Adrenal gland (tissue), 12 donors: ENCODE results near the gene PLA2G2E. TPM values are rescaled to one million over a fixed set of nuclear protein-coding genes. Genes with fewer than 3 reads are reported as not detected.

Experiments
- DNase-seq, 7 donors: peaks; one replicate each; pipeline ENCODE4 v3.0.0-alpha.2; 2019 to 2020
- H3K27ac ChIP-seq, 5 donors: fragments of 200-600 bp; sonication (generic) in 4 of 5; 1 replicate in 3 of 5; 2 replicates in 2 of 5; pipeline versions ENCODE4 v1.5.1 to v1.8.0; 2016 to 2020; ENCODE audit warnings: mild to moderate bottlenecking in 1 of 5
- H3K27me3 ChIP-seq: fragments of 200-600 bp; 2 replicates; pipeline ENCODE4 v1.8.0; 2021
- H3K36me3 ChIP-seq, 2 donors: fragments of 200-600 bp; replicated peaks in 1 of 2; 1 replicate in 1 of 2; 2 replicates in 1 of 2; pipeline versions ENCODE4 v1.5.1 to v1.8.0; 2018 to 2022
- H3K4me1 ChIP-seq, 2 donors: fragments of 200-600 bp; replicated peaks in 1 of 2; 1 replicate in 1 of 2; 2 replicates in 1 of 2; pipeline versions ENCODE4 v1.5.1 to v1.8.0; 2018 to 2021
- H3K4me3 ChIP-seq, 4 donors: fragments of 200-600 bp; sonication (generic) in 3 of 4; one replicate each; pipeline ENCODE4 v1.5.1; 2016 to 2018
- H3K9me3 ChIP-seq, 3 donors: fragments of 200-600 bp; sonication (generic) in 1 of 3; replicated peaks in 1 of 3; 1 replicate in 2 of 3; 2 replicates in 1 of 3; pipeline versions ENCODE4 v1.5.1 to v1.8.0; 2016 to 2021
- POLR2A ChIP-seq, 2 donors: fragments of 450-650 bp; IDR thresholded peaks; one replicate each; pipeline ENCODE4 v1.6.1; 2017; ENCODE audit warnings: antibody characterized with exemption in 2 of 2, mild to moderate bottlenecking in 2 of 2, moderate library complexity in 1 of 2
- WGBS, 4 donors: extraction: QIAGEN DNeasy Blood & Tissue Kit in 2 of 4; methylation state at CpG; one replicate each; pipeline versions ENCODE4 v1.1.5 to v1.1.7; 2013 to 2017; 5-methylcytosine and 5-hydroxymethylcytosine counted together
- intact Hi-C, 2 donors: fragments of 100-400 bp; cut with DNase I; formaldehyde crosslinking; loops; one replicate each; pipeline versions ENCODE4 v1.14.1 to v1.15.0; 2022 to 2023
- polyA plus RNA-seq, 3 donors: library from polyadenylated mRNA; stranded (reverse); fragments of 200-250 nt in 2 of 3; fragments of 350-450 nt in 1 of 3; fragmentation: Illumina TruSeq in 1 of 3; extraction: RNeasy Lipid Tissue Mini Kit (QIAGEN cat#74804) in 1 of 3; gene quantifications; one replicate each; pipeline ENCODE4 v1.2.3, GENCODE V29; 2013 to 2014
- total RNA-seq, 9 donors: library from RNA; depleted of rRNA in 4 of 9; stranded (reverse); fragments of >200 nt in 4 of 9; fragments of 120-200 nt in 1 of 9; fragmentation: NEBNext Ultra II Directional in 1 of 9; extraction: Animal tissue kit (Norgen Biotek cat#: 25700) in 1 of 9; gene quantifications; one replicate each; pipeline versions ENCODE4 v1.1.0 to v1.2.4, GENCODE V29; 2013 to 2023
- TF ChIP-seq, protein P1 (sequence below), 6 experiments: fragments of 450-650 bp in 4 of 6; fragments of 200-600 bp in 2 of 6; sonication (generic) in 1 of 6; IDR thresholded peaks; 1 replicate in 5 of 6; 2 replicates in 1 of 6; pipeline versions ENCODE4 v1.5.1 to v1.8.0; 2016 to 2021; ENCODE audit warnings: antibody characterized with exemption in 6 of 6, mild to moderate bottlenecking in 2 of 6, moderate library complexity in 1 of 6
- donor health status: healthy with polysubstance abuse.
- donor health status: Bipolar disorder and iron deficiency.
- donor health status: DM: yes; HTN: yes; CAD: no.
- donor health status: DM: no; HTN: no; CAD: no.
- donor health status: DM: no; HTN: no; CAD: no.
- donor health status: DM: yes; HTN: yes; CAD: no.

PLA2G2E gene
- total and polyA plus RNA-seq, 12 donors = not detected

GRCh38 chr1:19941206-19941568, 17.8 kb upstream of the PLA2G2E start:
- intact Hi-C loops = no loop called here

DNA sequence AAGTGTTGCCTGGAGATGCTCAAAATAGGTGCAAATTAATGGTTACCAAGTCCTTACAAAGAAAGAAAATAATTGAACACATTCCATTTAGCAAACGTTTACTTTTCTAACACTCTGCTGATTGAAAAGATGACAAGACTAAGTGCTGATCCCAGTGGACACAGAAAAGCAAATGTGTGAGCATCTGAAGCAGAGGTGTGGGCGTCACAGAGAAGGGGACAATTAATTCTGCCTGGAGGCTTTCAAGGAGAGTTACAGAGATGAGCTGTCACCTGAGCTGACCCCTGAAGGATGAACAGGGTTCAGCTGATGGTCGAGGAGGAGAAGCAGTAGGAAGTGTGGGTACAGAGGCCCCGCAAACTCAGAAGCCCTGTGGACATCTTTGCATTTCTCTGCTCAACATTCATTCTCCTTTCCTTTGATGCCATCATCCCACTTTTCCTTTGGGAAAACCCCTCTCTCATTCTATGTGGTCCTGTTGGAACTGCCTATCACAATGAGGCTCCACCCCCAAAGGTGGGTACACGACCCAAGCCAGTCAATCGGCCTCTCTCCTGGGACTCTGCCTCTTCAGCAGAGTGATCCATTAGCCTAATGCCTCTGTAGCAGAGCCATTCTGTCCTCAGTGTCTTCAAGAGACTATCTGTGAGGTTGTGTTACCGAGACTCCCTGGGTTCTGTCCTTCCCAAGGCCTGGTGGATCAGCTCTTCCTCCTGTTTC, 17.2 kb upstream of the PLA2G2E start:
- Histone ChIP-seq H3K27me3 (no peaks in the 10 kb centered on the region), H3K9me3 (no peaks in the 10 kb centered on the region), H3K4me1 (peaks cover 0 to 2% of the 10 kb centered on the region in 2 donors), H3K4me3 (no peak overlapping the region), H3K36me3 (no peaks in the 10 kb centered on the region), H3K27ac (no peak overlapping the region)
- no peak for TF ChIP-seq POLR2A (IDR thresholded peaks at IDR 0.05)
- TF ChIP-seq, protein P1, sequence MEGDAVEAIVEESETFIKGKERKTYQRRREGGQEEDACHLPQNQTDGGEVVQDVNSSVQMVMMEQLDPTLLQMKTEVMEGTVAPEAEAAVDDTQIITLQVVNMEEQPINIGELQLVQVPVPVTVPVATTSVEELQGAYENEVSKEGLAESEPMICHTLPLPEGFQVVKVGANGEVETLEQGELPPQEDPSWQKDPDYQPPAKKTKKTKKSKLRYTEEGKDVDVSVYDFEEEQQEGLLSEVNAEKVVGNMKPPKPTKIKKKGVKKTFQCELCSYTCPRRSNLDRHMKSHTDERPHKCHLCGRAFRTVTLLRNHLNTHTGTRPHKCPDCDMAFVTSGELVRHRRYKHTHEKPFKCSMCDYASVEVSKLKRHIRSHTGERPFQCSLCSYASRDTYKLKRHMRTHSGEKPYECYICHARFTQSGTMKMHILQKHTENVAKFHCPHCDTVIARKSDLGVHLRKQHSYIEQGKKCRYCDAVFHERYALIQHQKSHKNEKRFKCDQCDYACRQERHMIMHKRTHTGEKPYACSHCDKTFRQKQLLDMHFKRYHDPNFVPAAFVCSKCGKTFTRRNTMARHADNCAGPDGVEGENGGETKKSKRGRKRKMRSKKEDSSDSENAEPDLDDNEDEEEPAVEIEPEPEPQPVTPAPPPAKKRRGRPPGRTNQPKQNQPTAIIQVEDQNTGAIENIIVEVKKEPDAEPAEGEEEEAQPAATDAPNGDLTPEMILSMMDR (IDR thresholded peaks at IDR 0.05) = no peak
- intact Hi-C loops = no loop called here
- no peak for DNase-seq
- WGBS, 4 donors = 77 to 82% (median 79%) methylated on average over 7 of the region's 7 CpGs

More at GRCh38 chr1:19941206-19941568, 17.8 kb upstream of the PLA2G2E start:
- DNase-seq = no peak
- Histone ChIP-seq H3K4me1 (peaks cover 0 to 8% of the 10 kb centered on the region in 2 donors), H3K9me3 (no peaks in the 10 kb centered on the region), H3K27me3 (no peaks in the 10 kb centered on the region), H3K4me3 (no peak overlapping the region), H3K36me3 (no peaks in the 10 kb centered on the region), H3K27ac (no peak overlapping the region)
- WGBS, 4 donors = 92 to 98% (median 96%) methylated on average over 3 of the region's 3 CpGs
- TF ChIP-seq POLR2A (IDR thresholded peaks at IDR 0.05) = no peak
- TF ChIP-seq, protein P1 (IDR thresholded peaks at IDR 0.05) = no peak

- H3K9me3 ChIP-seq = no peaks in the 10 kb centered on the region
- no peaks in the 10 kb centered on the region for H3K27me3 ChIP-seq
- no peak overlapping the region for H3K27ac ChIP-seq
- no peak for DNase-seq
- 88 to 98% (median 96%) methylated on average over 1 of the region's 1 CpG for WGBS, 4 donors
- no peaks in the 10 kb centered on the region for H3K4me1 ChIP-seq
- no peak overlapping the region for H3K4me3 ChIP-seq
- intact Hi-C loops = no loop called here
- TF ChIP-seq POLR2A (IDR thresholded peaks at IDR 0.05) = no peak
- TF ChIP-seq, protein P1 (IDR thresholded peaks at IDR 0.05) = no peak
- H3K36me3 ChIP-seq = no peaks in the 10 kb centered on the region
Observed at GRCh38 chr1:19938472-19938871, 15.1 kb upstream of the PLA2G2E start.

DNA sequence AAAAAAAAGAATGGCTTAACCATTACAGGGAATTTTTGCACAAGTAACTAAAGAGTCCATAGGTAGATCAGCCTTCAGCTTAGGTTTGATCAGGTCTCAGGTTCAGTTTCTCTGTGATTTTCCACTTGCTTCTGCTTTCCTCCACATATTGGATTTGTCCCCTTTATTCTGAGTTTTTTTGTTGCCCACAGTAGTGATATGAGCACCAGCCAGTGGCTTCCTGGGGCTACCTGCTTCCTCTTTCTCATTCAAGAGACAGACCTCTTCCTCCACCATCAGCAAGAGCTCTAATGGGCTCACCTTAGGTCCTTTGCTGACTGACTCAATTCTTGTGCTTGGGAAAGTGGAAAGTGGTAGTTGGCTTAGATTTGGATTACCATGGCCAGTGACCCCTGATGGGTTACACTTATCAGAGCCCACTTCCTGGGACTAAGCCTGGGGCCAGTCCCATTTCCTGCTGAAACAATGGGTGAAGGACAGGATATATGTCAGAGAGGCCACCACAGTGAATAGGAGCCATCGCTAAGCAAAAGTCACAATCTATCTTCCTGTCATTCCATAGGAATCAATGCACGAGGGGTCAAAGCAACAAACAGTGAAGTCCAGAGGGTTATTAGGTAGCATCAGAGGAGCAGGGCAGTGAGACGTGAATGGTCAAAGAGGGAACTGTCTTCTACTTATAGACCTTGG, 12.8 kb upstream of the PLA2G2E start:
- no peaks in the 10 kb centered on the region for H3K4me1 ChIP-seq
- TF ChIP-seq POLR2A (IDR thresholded peaks at IDR 0.05) = no peak
- TF ChIP-seq, protein P1 (IDR thresholded peaks at IDR 0.05) = no peak
- H3K9me3 ChIP-seq = no peaks in the 10 kb centered on the region
- H3K4me3 ChIP-seq = no peak overlapping the region
- H3K27me3 ChIP-seq = no peaks in the 10 kb centered on the region
- 58 to 85% (median 74%) methylated on average over 3 of the region's 3 CpGs for WGBS, 4 donors
- intact Hi-C loops = no loop called here
- no peak for DNase-seq
- no peaks in the 10 kb centered on the region for H3K36me3 ChIP-seq
- H3K27ac ChIP-seq = no peak overlapping the region
